NB4 (cell line): ENCODE data around the gene COL4A1.

Source experiments
- DNase-seq: peaks from one replicate; pipeline ENCODE4 v3.0.0; 2010; ENCODE audit warnings: low read depth
- H3K4me3 ChIP-seq: one replicate; pipeline ENCODE4 v1.5.1; 2011; ENCODE audit warnings: mild to moderate bottlenecking, low read depth, low read length, moderate library complexity
- CTCF ChIP-seq: IDR thresholded peaks from one replicate; pipeline ENCODE4 v1.5.1; 2012; ENCODE audit warnings: low read depth, low read length
- MYC ChIP-seq: IDR thresholded peaks from 2 replicates; pipeline ENCODE4 v1.6.1; 2011; ENCODE audit warnings: low read depth, low read length
- POLR2A ChIP-seq: IDR thresholded peaks from 2 replicates; pipeline ENCODE4 v1.6.1; 2011; ENCODE audit warnings: mild to moderate bottlenecking; ENCODE audit not compliant: insufficient read length; ENCODE audit errors: extremely low read depth
- TF ChIP-seq, protein P1 (sequence below): IDR thresholded peaks from 2 replicates; pipeline ENCODE4 v1.6.1; 2011; ENCODE audit warnings: low read depth, low read length

Gene COL4A1

GRCh38 chr13:110344320-110344719 lies 37.4 kb upstream of the COL4A1 start:
- no peak for DNase-seq
- TF ChIP-seq, protein P1, sequence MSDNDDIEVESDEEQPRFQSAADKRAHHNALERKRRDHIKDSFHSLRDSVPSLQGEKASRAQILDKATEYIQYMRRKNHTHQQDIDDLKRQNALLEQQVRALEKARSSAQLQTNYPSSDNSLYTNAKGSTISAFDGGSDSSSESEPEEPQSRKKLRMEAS: no peak
- TF ChIP-seq CTCF (no peak), MYC (no peak), POLR2A (no peak)
- no peak overlapping the region for H3K4me3 ChIP-seq

- H3K4me3 ChIP-seq: no peak overlapping the region
- TF ChIP-seq, protein P1: no peak
- TF ChIP-seq POLR2A: no peak
- no peak for TF ChIP-seq MYC
- no peak for TF ChIP-seq CTCF
- no peak for DNase-seq
These were observed 36.4 kb upstream of the COL4A1 start for GRCh38 chr13:110343241-110343865.

DNA sequence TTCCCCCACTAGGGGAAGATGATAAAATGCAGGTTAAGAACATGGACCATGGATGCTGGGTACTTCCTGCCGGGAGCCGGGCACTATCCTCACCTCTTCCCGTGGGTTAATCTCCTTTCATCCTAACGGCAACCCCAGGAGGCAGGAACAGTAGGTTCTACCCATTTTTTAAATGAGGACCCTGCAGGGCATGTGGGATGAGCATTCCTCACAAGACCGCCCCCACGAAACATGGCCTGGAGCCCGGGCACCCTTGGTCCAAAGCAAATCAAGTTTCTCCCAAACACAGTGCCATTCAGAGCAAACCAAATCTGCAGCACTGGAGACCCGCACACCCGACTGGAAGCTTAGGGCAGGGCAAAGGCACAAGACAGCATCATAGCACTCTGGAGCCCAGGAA lies 35.5 kb upstream of the COL4A1 start:
- H3K4me3 ChIP-seq: no peak overlapping the region
- DNase-seq: no peak
- no peak for TF ChIP-seq CTCF
- TF ChIP-seq POLR2A: no peak
- no peak for TF ChIP-seq MYC
- TF ChIP-seq, protein P1: no peak

DNA sequence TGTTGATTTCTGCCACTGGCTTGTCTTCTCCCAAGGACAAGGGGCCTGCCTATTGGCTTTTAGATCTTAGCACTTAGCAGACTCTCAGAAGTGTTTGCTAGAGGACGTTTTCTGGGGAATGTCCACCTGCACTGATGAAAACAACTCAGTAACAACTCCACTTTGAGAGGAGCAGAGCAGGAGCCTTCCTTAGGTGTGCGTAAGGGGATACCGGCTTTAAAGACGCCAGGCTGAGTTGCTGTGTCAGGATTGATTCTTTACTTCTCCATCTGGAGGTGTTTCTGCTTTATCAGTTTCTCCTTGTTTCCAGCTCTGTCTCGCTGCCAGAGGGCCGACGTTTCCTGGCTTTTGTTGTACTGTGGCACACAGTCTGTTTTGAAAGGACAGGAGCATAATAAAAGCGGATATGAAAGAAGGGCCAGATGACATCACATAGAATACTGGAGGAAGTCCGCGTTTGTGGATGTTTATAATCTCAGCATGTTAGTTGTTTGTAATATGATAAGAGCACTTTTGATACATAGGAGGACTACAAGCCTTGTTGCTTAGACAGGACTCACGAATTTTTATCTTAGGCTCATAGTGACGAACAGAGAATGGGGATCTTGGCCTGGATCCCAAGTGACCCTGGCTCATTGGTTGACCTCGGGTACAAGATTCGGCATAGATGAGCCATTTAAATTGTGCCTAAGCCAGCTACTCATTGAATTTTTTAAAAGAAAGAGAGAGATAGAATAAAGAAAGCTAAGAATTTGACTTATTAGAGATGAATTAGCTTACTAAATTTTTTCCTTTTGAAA lies 34.7 kb upstream of the COL4A1 start:
- no peak for DNase-seq
- no peak overlapping the region for H3K4me3 ChIP-seq
- TF ChIP-seq, protein P1: no peak
- TF ChIP-seq POLR2A (no peak), MYC (no peak), CTCF (no peak)

- no peak overlapping the region for H3K4me3 ChIP-seq
- TF ChIP-seq, protein P1: no peak
- TF ChIP-seq MYC (no peak), CTCF (no peak), POLR2A (no peak)
- peak; percentile 30 for DNase-seq
These were observed 34.0 kb upstream of the COL4A1 start for GRCh38 chr13:110340812-110341444.
